Hypothalamus (tissue), 51 donors: ENCODE data around the gene FCER2.

Experiments
- DNase-seq, 51 donors: peaks; one replicate each; lab custom pipeline; 2025; lab: John Stamatoyannopoulos, UW

The FCER2 gene

GRCh38 chr19:7704280-7705060 is 2.5 kb upstream of the FCER2 start:
- DNase-seq, result no peak

DNA sequence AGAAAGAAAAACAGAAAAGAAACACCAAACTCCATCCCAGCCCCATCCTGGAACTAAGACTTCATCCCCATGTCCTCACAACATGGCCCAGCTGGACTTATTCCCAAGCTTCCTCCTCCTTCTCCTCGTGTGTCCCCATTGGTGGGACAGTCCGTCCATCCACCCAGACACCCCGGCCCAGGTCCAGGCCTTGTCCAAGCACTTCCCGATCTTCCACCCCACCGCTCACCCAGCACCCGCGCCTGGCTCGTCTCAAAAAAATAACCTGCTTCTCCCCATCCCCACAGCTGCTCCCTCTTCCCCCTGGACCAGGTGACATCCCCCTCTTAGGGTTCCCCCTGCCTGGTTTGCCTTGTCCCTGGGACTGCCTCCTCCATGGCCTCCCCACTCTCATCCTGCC is 1.4 kb upstream of the FCER2 start:
- DNase-seq, result no peak

DNA sequence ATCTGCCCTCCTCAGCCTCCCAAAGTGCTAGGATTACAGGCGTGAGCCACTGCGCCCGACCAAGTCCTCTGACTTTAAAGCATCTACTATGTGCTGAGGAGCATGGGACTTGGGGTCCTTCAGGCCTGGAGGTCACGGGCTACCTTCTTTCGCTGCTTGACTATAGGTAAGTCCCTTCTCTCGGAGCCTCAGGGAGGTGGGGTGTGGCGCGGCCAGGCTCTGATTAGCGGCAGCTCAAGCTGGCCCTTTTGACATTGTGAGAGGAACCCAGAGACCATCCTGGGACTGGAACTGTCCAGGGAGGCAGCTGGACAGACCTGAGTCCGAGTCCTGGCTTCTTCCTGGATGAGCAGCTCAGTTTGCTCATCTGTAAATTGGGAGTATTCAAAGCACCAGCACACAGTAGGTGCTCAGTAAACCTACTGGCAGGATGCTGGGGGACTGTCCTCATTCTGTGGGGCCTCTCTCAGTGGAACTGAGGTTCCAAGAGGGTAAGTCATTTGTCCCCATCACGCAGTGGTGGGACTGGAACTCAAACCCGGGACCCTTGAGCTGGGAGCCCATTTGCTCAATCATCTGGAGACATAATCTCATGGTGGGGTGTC is 780 bp downstream of the FCER2 start:
- no peak for DNase-seq

GRCh38 chr19:7699417-7700401 is 2.2 kb downstream of the FCER2 start:
- DNase-seq, result no peak

GRCh38 chr19:7699003-7699402 is 2.9 kb downstream of the FCER2 start:
- DNase-seq, result no peak

DNA sequence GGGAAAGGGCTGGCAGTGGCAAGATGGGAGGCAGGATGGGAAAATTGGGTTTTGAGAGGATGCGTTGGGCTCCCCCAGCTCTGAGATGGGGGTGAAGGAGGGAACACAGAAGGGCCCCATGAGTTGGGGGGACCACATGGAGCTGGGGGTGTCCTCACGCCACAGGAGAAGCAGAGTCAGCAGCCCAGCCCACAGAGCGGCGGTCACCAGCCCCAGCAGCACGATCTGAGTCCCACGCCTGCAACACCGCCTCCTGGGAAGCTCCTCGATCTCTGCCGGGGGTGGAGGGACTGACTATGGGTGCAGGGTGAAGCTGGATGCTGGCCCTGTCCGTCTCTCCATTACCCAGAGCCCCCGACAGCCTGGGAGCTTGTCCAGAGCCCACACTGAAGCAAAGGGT is 3.3 kb downstream of the FCER2 start:
- no peak for DNase-seq

GRCh38 chr19:7697721-7698287 is 4.1 kb downstream of the FCER2 start:
- DNase-seq, result no peak

- DNase-seq, result no peak
Observed at GRCh38 chr19:7694499-7694898, 7.4 kb downstream of the FCER2 start.

DNA sequence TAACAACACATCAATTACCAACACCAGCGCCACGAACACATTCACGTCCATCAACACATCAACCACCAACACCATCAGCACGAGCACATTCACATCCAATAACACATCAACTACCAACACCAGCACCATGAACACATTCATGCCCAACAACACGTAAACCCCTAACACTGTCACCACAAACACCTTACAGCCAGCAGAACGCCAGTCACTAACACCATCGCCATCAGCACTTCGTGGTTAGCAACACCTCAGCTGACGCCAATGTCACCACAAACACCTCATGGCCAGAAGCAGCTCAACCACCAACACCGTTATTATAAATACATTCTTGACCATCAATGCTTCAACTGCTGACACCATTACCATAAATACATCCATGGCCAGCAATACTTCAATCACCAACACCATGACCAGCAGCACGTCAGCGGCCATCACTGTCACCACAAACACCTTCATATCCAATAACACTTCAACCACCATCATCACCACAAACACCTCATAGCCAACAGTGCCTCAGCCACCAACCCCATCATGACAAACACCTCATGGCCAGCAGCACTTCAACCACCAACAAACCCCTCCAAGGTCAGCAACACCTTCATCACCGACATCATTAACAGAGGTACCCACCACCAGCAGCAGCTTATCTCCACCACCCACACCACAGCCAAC is 9.4 kb downstream of the FCER2 start:
- DNase-seq, result no peak

DNA sequence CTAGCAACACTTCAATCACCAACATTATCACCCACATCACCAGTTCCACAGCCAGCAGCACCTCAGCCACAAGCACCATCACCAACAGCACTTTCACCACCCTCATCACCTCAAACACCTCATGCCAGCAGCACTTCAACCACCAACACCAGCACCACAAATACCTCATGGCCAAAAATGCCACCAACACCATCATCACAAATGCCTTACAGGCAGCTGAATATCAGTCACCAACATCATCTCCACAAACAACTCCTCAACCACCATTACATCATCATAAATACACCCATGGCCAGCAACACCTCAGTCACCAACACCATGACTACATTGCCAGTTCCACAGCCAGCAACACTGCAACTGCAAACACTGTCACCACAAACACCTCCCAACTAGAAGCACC is 10.4 kb downstream of the FCER2 start:
- DNase-seq, result no peak

DNA sequence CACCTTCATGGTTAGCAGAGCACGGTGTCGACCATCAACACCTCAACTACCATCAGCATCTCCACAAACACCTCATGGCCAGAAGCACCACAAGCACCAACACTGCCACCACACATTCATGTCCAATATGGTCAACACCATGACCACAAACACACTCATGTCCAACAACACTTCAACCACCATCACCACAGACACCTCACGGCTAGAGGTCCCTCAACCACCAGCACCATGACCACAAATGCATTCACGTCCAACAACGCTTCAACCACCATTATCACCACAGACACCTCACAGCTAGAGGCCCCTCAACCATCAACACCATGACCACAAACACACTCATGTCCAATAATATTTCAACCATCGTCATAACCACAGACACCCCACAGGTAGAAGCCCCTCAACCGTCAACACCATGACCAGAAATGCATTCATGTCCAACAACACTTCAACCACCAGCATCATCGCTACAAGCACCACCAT is 11.1 kb downstream of the FCER2 start:
- no peak for DNase-seq

DNA sequence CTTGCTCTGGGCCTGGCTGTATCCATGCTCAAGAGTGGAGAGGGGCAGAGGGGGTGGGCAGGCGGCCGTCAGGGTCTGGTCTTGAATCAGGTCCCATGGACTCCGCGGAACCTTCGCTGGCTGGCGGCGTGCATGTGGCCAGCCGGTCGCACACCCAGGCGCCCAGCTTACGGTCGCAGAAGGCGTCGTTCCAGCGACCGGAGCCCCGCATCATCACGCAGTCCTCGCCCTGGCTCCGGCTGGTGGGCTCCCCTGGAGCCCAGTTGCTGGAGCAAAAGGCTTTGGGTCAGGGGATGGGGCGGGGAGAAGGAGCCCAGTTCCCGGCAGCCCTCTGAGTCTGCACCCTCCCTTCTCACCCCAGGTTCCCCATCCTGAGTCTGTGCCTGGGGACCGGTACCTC is 12.8 kb downstream of the FCER2 start:
- no peak for DNase-seq

- DNase-seq, result no peak
Observed at GRCh38 chr19:7687177-7687576, 14.8 kb downstream of the FCER2 start.

GRCh38 chr19:7685546-7686445 is 16.1 kb downstream of the FCER2 start:
- DNase-seq, result no peak

DNA sequence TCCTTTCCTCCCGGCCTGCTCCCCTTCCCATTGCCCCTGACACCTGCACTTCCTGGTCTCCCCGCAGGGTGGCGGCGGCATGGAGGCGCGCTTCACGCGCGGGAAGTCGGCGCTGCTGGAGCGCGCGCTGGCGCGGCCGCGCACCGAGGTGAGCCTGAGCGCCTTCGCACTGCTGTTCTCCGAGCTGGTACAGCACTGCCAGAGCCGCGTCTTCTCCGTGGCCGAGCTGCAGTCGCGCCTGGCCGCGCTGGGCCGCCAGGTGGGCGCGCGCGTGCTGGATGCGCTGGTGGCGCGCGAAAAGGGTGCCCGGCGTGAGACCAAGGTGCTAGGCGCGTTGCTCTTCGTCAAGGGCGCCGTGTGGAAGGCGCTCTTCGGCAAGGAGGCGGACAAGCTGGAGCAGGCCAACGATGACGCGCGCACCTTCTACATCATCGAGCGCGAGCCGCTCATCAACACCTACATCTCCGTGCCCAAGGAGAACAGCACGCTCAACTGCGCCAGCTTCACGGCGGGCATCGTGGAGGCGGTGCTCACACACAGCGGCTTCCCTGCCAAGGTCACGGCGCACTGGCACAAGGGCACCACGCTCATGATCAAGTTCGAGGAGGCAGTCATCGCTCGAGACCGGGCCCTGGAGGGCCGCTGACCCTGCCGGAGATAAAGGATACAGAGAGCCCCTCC is 19.6 kb downstream of the FCER2 start:
- peak in 7 of 51 donors; percentile 8 to 58 (median 25) for DNase-seq

- DNase-seq, result peak in 46 of 51 donors; percentile 4 to 72 (median 43)
Observed at GRCh38 chr19:7681340-7682174, 20.4 kb downstream of the FCER2 start.

GRCh38 chr19:7680606-7681339 is 21.2 kb downstream of the FCER2 start, which contains the start of gene TRAPPC5:
Gene TRAPPC5 (plus strand): TSS chr19:7680833. CDS start chr19:7682254, 1,421 bp downstream.
- peak; percentile 12 to 93 (median 74) for DNase-seq
